Glutamatergic neuron (in vitro differentiated cells): Measurements from ENCODE around the gene F5. TPM values are rescaled to one million over a fixed set of nuclear protein-coding genes. Genes with fewer than 3 reads are reported as not detected.

Experiments
- DNase-seq: peaks from one replicate; pipeline ENCODE4 v3.0.0; 2022
- H3K27ac Mint-ChIP-seq: one replicate; pipeline ENCODE4 v1.8.0; 2020; ENCODE audit warnings: mild to moderate bottlenecking, mixed read lengths, inconsistent platforms; ENCODE audit not compliant: unreplicated experiment
- H3K27me3 Mint-ChIP-seq: one replicate; pipeline ENCODE4 v1.8.0; 2020; ENCODE audit warnings: mild to moderate bottlenecking, moderate library complexity, mixed read lengths, inconsistent platforms; ENCODE audit not compliant: unreplicated experiment
- H3K36me3 Mint-ChIP-seq: one replicate; pipeline ENCODE4 v1.8.0; 2020; ENCODE audit warnings: mild to moderate bottlenecking, mixed read lengths, inconsistent platforms; ENCODE audit not compliant: unreplicated experiment
- H3K4me1 Mint-ChIP-seq: one replicate; pipeline ENCODE4 v1.8.0; 2020; ENCODE audit warnings: mild to moderate bottlenecking, low read depth, mixed read lengths, inconsistent platforms; ENCODE audit not compliant: unreplicated experiment
- H3K4me3 Mint-ChIP-seq: one replicate; pipeline ENCODE4 v1.8.0; 2020; ENCODE audit warnings: mild to moderate bottlenecking, mixed read lengths, inconsistent platforms; ENCODE audit not compliant: unreplicated experiment
- H3K9me3 Mint-ChIP-seq: one replicate; pipeline ENCODE4 v1.8.0; 2020; ENCODE audit warnings: mild to moderate bottlenecking, moderate library complexity, mixed read lengths, inconsistent platforms; ENCODE audit not compliant: unreplicated experiment
- total RNA-seq: library from RNA; stranded (reverse); fragmentation: NEBNext Ultra II Directional; extraction: Animal tissue kit (Norgen Biotek cat#: 25700); gene quantifications from one replicate; pipeline ENCODE4 v1.2.1, GENCODE V29; 2021; ENCODE audit not compliant: unreplicated experiment
- TF ChIP-seq, protein P1 (sequence below): fragments of 200-600 bp; sonication (generic); IDR thresholded peaks from one replicate; pipeline ENCODE4 v1.5.0; 2021; ENCODE audit not compliant: partially characterized antibody, unreplicated experiment

Gene F5
- total RNA-seq, 1 donor from 2014 or later: not detected

DNA sequence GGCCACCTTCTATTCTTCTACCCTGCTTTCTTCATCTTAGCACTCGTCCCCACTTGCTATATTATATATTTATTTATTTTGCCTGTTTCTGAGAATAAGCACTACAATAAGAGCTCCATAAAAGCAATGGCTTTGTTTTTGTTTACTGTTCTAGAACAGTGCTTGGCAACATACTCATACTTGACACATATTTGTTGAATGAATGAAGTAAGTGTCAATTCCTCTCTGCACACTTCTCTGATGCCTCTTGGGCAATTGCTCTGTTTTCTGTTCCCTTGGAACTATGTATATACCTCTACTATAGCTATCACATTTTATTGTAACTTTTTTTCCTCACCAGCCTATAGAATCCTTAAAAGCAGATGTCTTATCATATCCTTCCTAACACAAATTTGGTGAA, 93.0 kb downstream of the F5 start:
- Mint-ChIP-seq H3K36me3 (no peaks in the 10 kb centered on the region), H3K9me3 (no peaks in the 10 kb centered on the region), H3K27me3 (no peaks in the 10 kb centered on the region), H3K4me1 (no peaks in the 10 kb centered on the region), H3K27ac (no peak overlapping the region), H3K4me3 (no peak overlapping the region)
- DNase-seq: no peak
- TF ChIP-seq, protein P1, sequence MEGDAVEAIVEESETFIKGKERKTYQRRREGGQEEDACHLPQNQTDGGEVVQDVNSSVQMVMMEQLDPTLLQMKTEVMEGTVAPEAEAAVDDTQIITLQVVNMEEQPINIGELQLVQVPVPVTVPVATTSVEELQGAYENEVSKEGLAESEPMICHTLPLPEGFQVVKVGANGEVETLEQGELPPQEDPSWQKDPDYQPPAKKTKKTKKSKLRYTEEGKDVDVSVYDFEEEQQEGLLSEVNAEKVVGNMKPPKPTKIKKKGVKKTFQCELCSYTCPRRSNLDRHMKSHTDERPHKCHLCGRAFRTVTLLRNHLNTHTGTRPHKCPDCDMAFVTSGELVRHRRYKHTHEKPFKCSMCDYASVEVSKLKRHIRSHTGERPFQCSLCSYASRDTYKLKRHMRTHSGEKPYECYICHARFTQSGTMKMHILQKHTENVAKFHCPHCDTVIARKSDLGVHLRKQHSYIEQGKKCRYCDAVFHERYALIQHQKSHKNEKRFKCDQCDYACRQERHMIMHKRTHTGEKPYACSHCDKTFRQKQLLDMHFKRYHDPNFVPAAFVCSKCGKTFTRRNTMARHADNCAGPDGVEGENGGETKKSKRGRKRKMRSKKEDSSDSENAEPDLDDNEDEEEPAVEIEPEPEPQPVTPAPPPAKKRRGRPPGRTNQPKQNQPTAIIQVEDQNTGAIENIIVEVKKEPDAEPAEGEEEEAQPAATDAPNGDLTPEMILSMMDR: no peak

DNA sequence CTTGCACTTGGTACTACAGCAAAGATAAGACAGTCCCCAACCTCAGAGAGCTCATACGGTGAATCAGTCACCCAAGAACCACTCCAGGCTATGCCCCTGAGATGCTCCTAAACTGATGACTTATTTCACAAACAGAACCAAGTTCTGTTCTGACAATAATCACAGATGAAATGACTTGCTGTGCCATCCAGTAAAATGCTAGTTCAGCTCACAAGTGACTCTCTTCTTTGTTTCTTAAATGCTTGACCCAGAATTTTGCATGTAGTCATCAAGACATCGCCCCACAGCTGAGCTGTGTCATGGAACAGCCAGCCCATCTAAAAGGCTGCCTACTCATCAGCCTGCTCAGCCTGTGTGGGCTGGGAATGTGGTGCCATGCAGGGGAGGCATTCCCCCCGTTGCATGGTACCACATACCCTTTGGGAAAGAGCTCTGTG, 94.4 kb downstream of the F5 start:
- Mint-ChIP-seq H3K27me3 (no peaks in the 10 kb centered on the region), H3K27ac (no peak overlapping the region), H3K9me3 (no peaks in the 10 kb centered on the region), H3K4me1 (peaks cover 12% of the 10 kb centered on the region), H3K36me3 (no peaks in the 10 kb centered on the region), H3K4me3 (no peak overlapping the region)
- no peak for DNase-seq
- TF ChIP-seq, protein P1: no peak

DNA sequence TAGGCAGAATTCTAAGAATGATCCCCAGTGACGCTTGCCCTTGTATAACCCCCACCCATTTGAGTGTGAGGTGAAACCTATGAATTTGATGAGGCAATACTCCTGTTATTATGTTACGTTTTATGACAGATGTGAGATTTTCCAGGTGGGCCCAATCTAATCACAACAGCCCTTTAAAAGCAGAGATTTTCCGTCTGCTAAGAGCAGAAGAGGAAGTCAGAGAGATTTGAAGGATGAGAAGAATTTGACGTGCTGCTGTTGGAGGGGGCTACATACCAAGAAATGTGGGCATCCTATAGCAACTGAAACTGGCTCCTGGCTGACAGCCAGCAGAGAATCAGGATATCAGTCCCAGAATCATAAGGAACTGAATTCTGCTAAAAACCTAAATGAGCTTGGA, 98.1 kb downstream of the F5 start:
- Mint-ChIP-seq H3K27me3 (peaks cover 11% of the 10 kb centered on the region), H3K4me3 (no peak overlapping the region), H3K27ac (no peak overlapping the region), H3K4me1 (peaks cover 35% of the 10 kb centered on the region), H3K36me3 (no peaks in the 10 kb centered on the region), H3K9me3 (peaks cover 14% of the 10 kb centered on the region)
- TF ChIP-seq, protein P1: no peak
- DNase-seq: no peak

DNA sequence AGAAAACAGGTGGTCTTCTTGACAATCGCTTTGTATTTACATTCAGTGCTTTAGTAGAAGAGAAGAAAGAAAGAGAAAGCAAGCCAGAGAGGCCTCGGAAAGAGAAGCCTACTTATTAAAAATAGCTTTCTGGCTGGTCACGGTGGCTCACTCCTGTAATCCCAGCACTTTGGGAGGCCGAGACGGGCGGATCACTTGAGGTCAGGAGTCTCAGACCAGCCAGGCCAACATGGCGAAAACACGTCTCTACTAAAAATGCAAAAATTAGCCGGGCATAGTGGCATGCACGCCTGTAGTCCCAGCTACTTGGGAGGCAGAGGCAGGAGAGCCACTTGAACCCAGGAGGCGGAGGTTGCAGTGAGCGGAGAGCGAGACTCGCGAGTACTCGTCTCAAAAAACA, 98.7 kb downstream of the F5 start:
- Mint-ChIP-seq H3K4me1 (peaks cover 35% of the 10 kb centered on the region), H3K36me3 (no peaks in the 10 kb centered on the region), H3K4me3 (peak overlapping the region; percentile 91), H3K27me3 (peaks cover 11% of the 10 kb centered on the region), H3K9me3 (peaks cover 14% of the 10 kb centered on the region), H3K27ac (peak overlapping the region; percentile 100)
- no peak for DNase-seq
- TF ChIP-seq, protein P1: no peak

DNA sequence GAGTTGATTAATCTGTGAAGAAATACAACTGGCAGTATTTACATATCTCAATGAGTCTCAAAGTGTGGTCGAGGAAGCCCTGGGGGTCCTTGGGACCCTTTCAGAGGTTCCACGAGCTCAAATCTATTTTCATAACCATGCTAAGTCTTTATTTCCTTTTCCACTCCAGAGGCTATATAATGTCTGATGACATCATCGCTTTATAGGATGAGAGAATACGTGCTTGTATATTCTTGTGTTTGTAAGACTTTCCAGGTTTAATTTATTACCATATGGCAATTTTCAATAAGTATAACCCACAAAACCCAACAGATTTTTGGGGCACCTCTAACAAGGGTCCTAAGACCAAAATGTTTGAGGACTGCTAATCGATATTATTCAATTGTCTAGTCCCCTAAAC, 99.1 kb downstream of the F5 start:
- Mint-ChIP-seq H3K27ac (peak overlapping the region; percentile 100), H3K36me3 (no peaks in the 10 kb centered on the region), H3K9me3 (peaks cover 14% of the 10 kb centered on the region), H3K4me3 (peak overlapping the region; percentile 91), H3K27me3 (peaks cover 11% of the 10 kb centered on the region), H3K4me1 (peaks cover 35% of the 10 kb centered on the region)
- DNase-seq: no peak
- TF ChIP-seq, protein P1: no peak
